DND-41 (cell line): ENCODE measurements around the gene CRLF2.
"Not testable (repeated sequence)": the region's sequence is repeated elsewhere in the genome, so short reads cannot be mapped to it uniquely, and the experiment has no call there.

Experiments
- EZH2 ChIP-seq: IDR thresholded peaks from 3 replicates; pipeline ENCODE4 v1.6.1; 2012; ENCODE audit warnings: borderline replicate concordance, low read depth, mild to moderate bottlenecking, moderate library complexity, low read length, inconsistent platforms; ENCODE audit not compliant: severe bottlenecking
- TF ChIP-seq, protein P1 (sequence below): IDR thresholded peaks from 2 replicates; pipeline ENCODE4 v1.5.1; 2012; ENCODE audit warnings: borderline replicate concordance, low read length, moderate library complexity, mild to moderate bottlenecking; ENCODE audit not compliant: poor library complexity, severe bottlenecking; ENCODE audit errors: extremely low read depth

- TF ChIP-seq, protein P1, sequence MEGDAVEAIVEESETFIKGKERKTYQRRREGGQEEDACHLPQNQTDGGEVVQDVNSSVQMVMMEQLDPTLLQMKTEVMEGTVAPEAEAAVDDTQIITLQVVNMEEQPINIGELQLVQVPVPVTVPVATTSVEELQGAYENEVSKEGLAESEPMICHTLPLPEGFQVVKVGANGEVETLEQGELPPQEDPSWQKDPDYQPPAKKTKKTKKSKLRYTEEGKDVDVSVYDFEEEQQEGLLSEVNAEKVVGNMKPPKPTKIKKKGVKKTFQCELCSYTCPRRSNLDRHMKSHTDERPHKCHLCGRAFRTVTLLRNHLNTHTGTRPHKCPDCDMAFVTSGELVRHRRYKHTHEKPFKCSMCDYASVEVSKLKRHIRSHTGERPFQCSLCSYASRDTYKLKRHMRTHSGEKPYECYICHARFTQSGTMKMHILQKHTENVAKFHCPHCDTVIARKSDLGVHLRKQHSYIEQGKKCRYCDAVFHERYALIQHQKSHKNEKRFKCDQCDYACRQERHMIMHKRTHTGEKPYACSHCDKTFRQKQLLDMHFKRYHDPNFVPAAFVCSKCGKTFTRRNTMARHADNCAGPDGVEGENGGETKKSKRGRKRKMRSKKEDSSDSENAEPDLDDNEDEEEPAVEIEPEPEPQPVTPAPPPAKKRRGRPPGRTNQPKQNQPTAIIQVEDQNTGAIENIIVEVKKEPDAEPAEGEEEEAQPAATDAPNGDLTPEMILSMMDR: not testable (repeated sequence)
- not testable (repeated sequence) for TF ChIP-seq EZH2
These were observed 37.6 kb downstream of the CRLF2 start for GRCh38 chrX:1174609-1175545.
